HFFc6 (cell line): ENCODE results near the gene SEMA3A. TPM values are rescaled to one million over a fixed set of nuclear protein-coding genes. Genes with fewer than 3 reads are reported as not detected.

Experiments
- DNase-seq: peaks from one replicate; pipeline ENCODE4 v3.0.0-alpha.2; 2018
- H3K27ac Mint-ChIP-seq: 2 replicates; pipeline ENCODE4 v1.8.0; 2020; ENCODE audit warnings: mild to moderate bottlenecking, mixed read lengths
- H3K27me3 Mint-ChIP-seq: 2 replicates; pipeline ENCODE4 v1.8.0; 2021; ENCODE audit warnings: mild to moderate bottlenecking, moderate library complexity, mixed read lengths; ENCODE audit not compliant: insufficient read depth
- H3K36me3 Mint-ChIP-seq: 2 replicates; pipeline ENCODE4 v1.8.0; 2021; ENCODE audit warnings: low read depth, mixed read lengths
- H3K4me1 Mint-ChIP-seq: 2 replicates; pipeline ENCODE4 v1.8.0; 2020; ENCODE audit warnings: low read depth, mixed read lengths
- H3K4me3 Mint-ChIP-seq: 2 replicates; pipeline ENCODE4 v1.8.0; 2020; ENCODE audit warnings: mild to moderate bottlenecking, moderate library complexity, mixed read lengths
- H3K9me3 Mint-ChIP-seq: 2 replicates; pipeline ENCODE4 v1.8.0; 2020; ENCODE audit warnings: mild to moderate bottlenecking, mixed read lengths
- CTCF ChIP-seq: fragments of 200-600 bp; sonication (generic); IDR thresholded peaks from 2 replicates; pipeline ENCODE4 v1.5.0; 2021; ENCODE audit warnings: antibody characterized with exemption, mild to moderate bottlenecking
- total RNA-seq, 6 experiments: library from RNA; stranded (reverse); fragmentation: NEBNext Ultra II Directional; extraction: Animal tissue kit (Norgen Biotek cat#: 25700); gene quantifications; 2 replicates in 1 of 6; 3 replicates in 5 of 6; pipeline ENCODE4 v1.2.3, GENCODE V29; 2021

The SEMA3A gene
- total RNA-seq, 6 experiments from 2014 or later: 56.9 to 86.2 (median 74.4) TPM

GRCh38 chr7:84170646-84171045 is 23.9 kb downstream of the SEMA3A start:
- H3K4me1 Mint-ChIP-seq: no peaks in the 10 kb centered on the region
- no peaks in the 10 kb centered on the region; the same call in 1 of the 2 replicates for H3K9me3 Mint-ChIP-seq
- H3K27ac Mint-ChIP-seq: no peak overlapping the region
- DNase-seq: no peak
- H3K4me3 Mint-ChIP-seq: no peak overlapping the region
- H3K36me3 Mint-ChIP-seq: peaks cover 8% of the 10 kb centered on the region
- H3K27me3 Mint-ChIP-seq: no peaks in the 10 kb centered on the region
- TF ChIP-seq CTCF: no peak

GRCh38 chr7:84162584-84162983 is 32.0 kb downstream of the SEMA3A start:
- no peaks in the 10 kb centered on the region for H3K9me3 Mint-ChIP-seq
- no peak overlapping the region for H3K27ac Mint-ChIP-seq
- H3K4me1 Mint-ChIP-seq: peaks cover 3% of the 10 kb centered on the region
- H3K4me3 Mint-ChIP-seq: no peak overlapping the region
- no peak for TF ChIP-seq CTCF
- H3K27me3 Mint-ChIP-seq: no peaks in the 10 kb centered on the region
- no peak for DNase-seq
- peaks cover 2% of the 10 kb centered on the region for H3K36me3 Mint-ChIP-seq

GRCh38 chr7:84162125-84162524 is 32.5 kb downstream of the SEMA3A start:
- Mint-ChIP-seq H3K36me3 (peaks cover 7% of the 10 kb centered on the region), H3K9me3 (no peaks in the 10 kb centered on the region), H3K27me3 (no peaks in the 10 kb centered on the region), H3K4me3 (no peak overlapping the region), H3K4me1 (peaks cover 8% of the 10 kb centered on the region), H3K27ac (no peak overlapping the region)
- DNase-seq: no peak
- no peak for TF ChIP-seq CTCF

GRCh38 chr7:84161398-84161797 is 33.2 kb downstream of the SEMA3A start:
- no peak for TF ChIP-seq CTCF
- Mint-ChIP-seq H3K4me1 (peaks cover 11% of the 10 kb centered on the region), H3K27me3 (no peaks in the 10 kb centered on the region), H3K4me3 (no peak overlapping the region), H3K27ac (no peak overlapping the region), H3K9me3 (no peaks in the 10 kb centered on the region), H3K36me3 (peaks cover 8% of the 10 kb centered on the region)
- no peak for DNase-seq

- DNase-seq: no peak
- Mint-ChIP-seq H3K36me3 (peaks cover 8% of the 10 kb centered on the region), H3K27me3 (no peaks in the 10 kb centered on the region), H3K4me3 (no peak overlapping the region), H3K27ac (no peak overlapping the region), H3K4me1 (peaks cover 16% of the 10 kb centered on the region), H3K9me3 (no peaks in the 10 kb centered on the region)
- TF ChIP-seq CTCF: no peak
Observed at GRCh38 chr7:84159435-84159834, 35.2 kb downstream of the SEMA3A start.

GRCh38 chr7:84157171-84157570 is 37.4 kb downstream of the SEMA3A start:
- no peak for TF ChIP-seq CTCF
- Mint-ChIP-seq H3K9me3 (no peaks in the 10 kb centered on the region), H3K4me3 (no peak overlapping the region), H3K27me3 (no peaks in the 10 kb centered on the region), H3K36me3 (peaks cover 8% of the 10 kb centered on the region), H3K27ac (no peak overlapping the region), H3K4me1 (peaks cover 16% of the 10 kb centered on the region)
- DNase-seq: no peak
